ENCODE results near the gene ETS2. TPM values are rescaled to one million over a fixed set of nuclear protein-coding genes. Genes with fewer than 3 reads are reported as not detected.
A peak's percentile ranks its signal among the peaks of the same experiment; 100 is the strongest.

The ETS2 gene
- polyA plus RNA-seq, 1 donor (not counting 4 experiments of a cell fraction or from before 2014, with no cell fraction given), result 58.5 TPM

DNA sequence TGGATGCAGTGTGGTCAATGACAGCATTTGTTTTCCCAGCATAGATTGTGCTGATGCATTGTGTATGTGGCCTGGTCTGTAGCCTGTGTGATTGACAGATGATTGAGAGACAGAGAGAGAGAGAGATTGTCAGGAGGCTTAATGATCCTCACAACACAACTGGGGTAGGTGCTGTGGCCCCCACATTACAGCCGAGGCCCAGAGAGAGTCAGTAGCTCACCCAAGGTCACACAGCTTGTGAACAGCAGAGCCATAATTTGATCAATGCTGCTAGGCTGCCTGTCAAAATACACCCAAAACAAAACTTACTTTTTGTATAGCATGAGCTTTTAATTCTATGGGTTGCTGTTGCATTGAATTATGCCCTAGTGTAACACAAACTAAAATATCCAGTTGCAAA is 20.2 kb upstream of the ETS2 start:
- FAIRE-seq, result no peak
- H3K27ac ChIP-seq (ENCODE audit: control insufficient read depth, insufficient read depth, low read length), result no peak overlapping the region

GRCh38 chr21:38787016-38787415 is 18.7 kb upstream of the ETS2 start:
- dilution Hi-C loops (cut with MboI; ENCODE audit: extremely low pct_ligation_motif_present, low sequenced_read_pairs), result no loop called here

More for the DNA sequence above, 20.2 kb upstream of the ETS2 start:
- no peaks in the 10 kb centered on the region for H4K20me1 ChIP-seq (ENCODE audit: control insufficient read depth, extremely low read depth, insufficient read depth, low read length)
- dilution Hi-C loops (cut with MboI; ENCODE audit: extremely low pct_ligation_motif_present, low sequenced_read_pairs), result no loop called here
- peaks cover 21% of the 10 kb centered on the region for H3K4me1 ChIP-seq (ENCODE audit: control insufficient read depth, extremely low read depth, insufficient read depth, low read length)
- H3K27me3 ChIP-seq (ENCODE audit: control insufficient read depth, extremely low read depth, insufficient read depth, low read length), result no peaks in the 10 kb centered on the region
- peaks cover 6% of the 10 kb centered on the region for H3K9me3 ChIP-seq (ENCODE audit: control insufficient read depth, low read depth, low read length)
- H3K9ac ChIP-seq (ENCODE audit: control insufficient read depth, extremely low read depth, insufficient read depth, low read length), result no peak overlapping the region
- no peak overlapping the region for H3K4me2 ChIP-seq (ENCODE audit: control insufficient read depth, extremely low read depth, insufficient read depth, low read depth, low read length)
- TF ChIP-seq EZH2 (IDR thresholded peaks at IDR 0.05; ENCODE audit: low read length), result no peak
- TF ChIP-seq, protein P1, sequence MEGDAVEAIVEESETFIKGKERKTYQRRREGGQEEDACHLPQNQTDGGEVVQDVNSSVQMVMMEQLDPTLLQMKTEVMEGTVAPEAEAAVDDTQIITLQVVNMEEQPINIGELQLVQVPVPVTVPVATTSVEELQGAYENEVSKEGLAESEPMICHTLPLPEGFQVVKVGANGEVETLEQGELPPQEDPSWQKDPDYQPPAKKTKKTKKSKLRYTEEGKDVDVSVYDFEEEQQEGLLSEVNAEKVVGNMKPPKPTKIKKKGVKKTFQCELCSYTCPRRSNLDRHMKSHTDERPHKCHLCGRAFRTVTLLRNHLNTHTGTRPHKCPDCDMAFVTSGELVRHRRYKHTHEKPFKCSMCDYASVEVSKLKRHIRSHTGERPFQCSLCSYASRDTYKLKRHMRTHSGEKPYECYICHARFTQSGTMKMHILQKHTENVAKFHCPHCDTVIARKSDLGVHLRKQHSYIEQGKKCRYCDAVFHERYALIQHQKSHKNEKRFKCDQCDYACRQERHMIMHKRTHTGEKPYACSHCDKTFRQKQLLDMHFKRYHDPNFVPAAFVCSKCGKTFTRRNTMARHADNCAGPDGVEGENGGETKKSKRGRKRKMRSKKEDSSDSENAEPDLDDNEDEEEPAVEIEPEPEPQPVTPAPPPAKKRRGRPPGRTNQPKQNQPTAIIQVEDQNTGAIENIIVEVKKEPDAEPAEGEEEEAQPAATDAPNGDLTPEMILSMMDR (optimal IDR thresholded peaks at IDR 0.05 in 1 of 3, IDR thresholded peaks at IDR 0.05 in 1 of 3, conservative IDR thresholded peaks at IDR 0.05 in 1 of 3; ENCODE audit: extremely low read depth in 1 of 3, insufficient read depth in 2 of 3, low read length in 3 of 3), result no peak
- DNase-seq (ENCODE audit: low read depth, low spot score), result no peak
- no peaks in the 10 kb centered on the region for H3K36me3 ChIP-seq (ENCODE audit: control insufficient read depth in 2 of 2, extremely low read depth in 1 of 2, insufficient read depth in 2 of 2, low read length in 2 of 2)
- H3K9me1 ChIP-seq (ENCODE audit: control insufficient read depth, extremely low read depth, insufficient read depth, low read length), result no peaks in the 10 kb centered on the region
- H3K4me3 ChIP-seq (ENCODE audit: control insufficient read depth in 2 of 3, extremely low read depth in 1 of 3, insufficient read depth in 2 of 3, low read depth in 1 of 3, low read length in 3 of 3), result no peak overlapping the region
- no peak overlapping the region for H2AFZ ChIP-seq (ENCODE audit: control insufficient read depth, low read length)
- H3K79me2 ChIP-seq (ENCODE audit: control insufficient read depth, insufficient read depth, low read length), result no peaks in the 10 kb centered on the region

More at GRCh38 chr21:38787016-38787415, 18.7 kb upstream of the ETS2 start:
- Histone ChIP-seq H3K36me3 (ENCODE audit: control insufficient read depth in 2 of 2, extremely low read depth in 1 of 2, insufficient read depth in 2 of 2, low read length in 2 of 2) (no peaks in the 10 kb centered on the region), H2AFZ (ENCODE audit: control insufficient read depth, low read length) (no peak overlapping the region), H3K9me3 (ENCODE audit: control insufficient read depth, low read depth, low read length) (peaks cover under 1% of the 10 kb centered on the region), H3K4me3 (ENCODE audit: control insufficient read depth in 2 of 3, extremely low read depth in 1 of 3, insufficient read depth in 2 of 3, low read depth in 1 of 3, low read length in 3 of 3) (no peak overlapping the region), H3K27ac (ENCODE audit: control insufficient read depth, insufficient read depth, low read length) (peak overlapping the region; percentile 61), H3K9me1 (ENCODE audit: control insufficient read depth, extremely low read depth, insufficient read depth, low read length) (no peaks in the 10 kb centered on the region), H4K20me1 (ENCODE audit: control insufficient read depth, extremely low read depth, insufficient read depth, low read length) (no peaks in the 10 kb centered on the region), H3K9ac (ENCODE audit: control insufficient read depth, extremely low read depth, insufficient read depth, low read length) (no peak overlapping the region), H3K27me3 (ENCODE audit: control insufficient read depth, extremely low read depth, insufficient read depth, low read length) (no peaks in the 10 kb centered on the region), H3K4me2 (ENCODE audit: control insufficient read depth, extremely low read depth, insufficient read depth, low read depth, low read length) (peak overlapping the region; percentile 35), H3K4me1 (ENCODE audit: control insufficient read depth, extremely low read depth, insufficient read depth, low read length) (peaks cover 16% of the 10 kb centered on the region), H3K79me2 (ENCODE audit: control insufficient read depth, insufficient read depth, low read length) (no peaks in the 10 kb centered on the region)
- FAIRE-seq, result no peak
- DNase-seq (ENCODE audit: low read depth, low spot score), result no peak
- TF ChIP-seq, protein P1 (optimal IDR thresholded peaks at IDR 0.05 in 1 of 3, IDR thresholded peaks at IDR 0.05 in 1 of 3, conservative IDR thresholded peaks at IDR 0.05 in 1 of 3; ENCODE audit: extremely low read depth in 1 of 3, insufficient read depth in 2 of 3, low read length in 3 of 3), result no peak
- TF ChIP-seq EZH2 (IDR thresholded peaks at IDR 0.05; ENCODE audit: low read length), result no peak
